Measurements from ENCODE around the gene FAT1.
"Not testable (repeated sequence)": the region's sequence is repeated elsewhere in the genome, so short reads cannot be mapped to it uniquely, and the experiment has no call there.

Gene FAT1

GRCh38 chr4:186699881-186700397, 23.7 kb downstream of the FAT1 start:
- no peak for DNase-seq (ENCODE audit: low spot score)

DNA sequence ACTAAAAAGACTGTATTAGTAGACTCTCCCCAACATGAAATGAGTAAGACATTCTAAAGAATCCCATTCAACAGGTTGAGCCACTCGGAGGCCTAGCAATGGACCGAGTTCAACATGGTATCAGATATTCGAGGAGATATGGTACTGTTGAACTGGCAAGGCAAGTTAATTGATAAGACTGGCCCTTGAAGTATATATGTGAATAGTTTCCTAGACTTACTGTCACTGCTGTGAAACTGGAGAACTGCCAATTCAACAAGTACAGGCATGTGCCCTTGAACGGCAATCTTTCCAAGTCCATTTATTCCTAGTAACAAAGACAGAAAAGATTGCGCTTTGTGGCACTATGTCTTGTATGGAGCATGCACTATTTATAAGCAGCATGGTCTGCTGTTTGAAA, 24.4 kb downstream of the FAT1 start:
- no peak for DNase-seq (ENCODE audit: low spot score)

DNA sequence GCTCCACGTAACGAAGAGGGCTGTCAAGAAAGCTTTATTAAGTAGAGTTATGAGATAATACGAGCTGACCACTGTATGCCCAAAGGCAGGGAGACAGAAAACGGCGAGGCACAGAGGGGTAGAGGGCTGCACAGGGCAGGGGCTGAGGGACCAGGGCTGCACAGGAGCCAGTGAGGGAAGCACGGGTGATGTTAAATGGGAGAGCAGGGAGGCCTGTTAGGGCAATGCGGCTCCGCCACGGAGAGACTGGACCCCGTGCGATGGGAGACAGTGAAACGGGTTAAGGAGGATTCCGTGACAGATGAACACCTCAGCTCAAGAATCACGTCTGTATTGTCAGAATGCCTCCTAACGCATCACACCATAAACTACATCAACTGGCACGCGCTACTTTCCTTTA, 25.1 kb downstream of the FAT1 start:
- DNase-seq (ENCODE audit: low spot score): no peak

GRCh38 chr4:186698028-186698427, 25.6 kb downstream of the FAT1 start:
- DNase-seq (ENCODE audit: low spot score): no peak

GRCh38 chr4:186695392-186695791, 28.3 kb downstream of the FAT1 start:
- no peak for DNase-seq (ENCODE audit: low spot score)

- no peak for DNase-seq (ENCODE audit: low spot score)
Observed at GRCh38 chr4:186693894-186694293, 29.8 kb downstream of the FAT1 start.

DNA sequence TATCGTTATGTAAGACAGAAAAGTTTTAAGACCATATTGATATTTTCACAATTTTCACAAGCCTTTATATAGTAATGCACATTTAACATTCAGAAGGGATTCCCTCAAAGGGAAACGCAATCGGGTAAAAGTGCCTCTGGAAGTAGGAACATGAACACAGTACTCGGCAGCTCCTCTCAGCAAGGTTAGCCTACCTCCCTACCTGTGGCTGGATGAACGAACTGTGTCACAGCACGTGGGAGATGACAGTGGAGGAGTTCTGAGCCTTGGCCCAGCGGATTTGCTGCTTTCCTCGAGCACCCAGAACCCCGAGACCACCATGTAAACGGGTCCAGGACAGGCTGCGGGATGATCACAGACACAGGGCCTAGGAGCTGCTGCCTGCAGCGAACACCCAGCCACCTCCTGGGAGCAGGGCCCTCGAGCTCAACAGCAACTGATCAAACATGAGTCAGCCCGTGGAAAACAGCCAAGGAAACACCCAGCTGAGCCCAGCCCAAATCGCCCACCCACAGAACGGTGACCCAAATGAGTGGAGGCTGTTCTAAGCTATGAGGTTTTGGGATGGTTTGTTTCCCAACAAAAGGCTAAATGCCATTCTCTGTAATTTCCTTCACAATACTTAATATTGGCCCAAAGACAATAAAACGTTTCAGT, 30.4 kb downstream of the FAT1 start:
- DNase-seq (ENCODE audit: low spot score): no peak

GRCh38 chr4:186691396-186691795, 32.3 kb downstream of the FAT1 start:
- no peak for DNase-seq (ENCODE audit: low spot score)

GRCh38 chr4:186689476-186689875, 34.2 kb downstream of the FAT1 start:
- no peak for DNase-seq (ENCODE audit: low spot score)

DNA sequence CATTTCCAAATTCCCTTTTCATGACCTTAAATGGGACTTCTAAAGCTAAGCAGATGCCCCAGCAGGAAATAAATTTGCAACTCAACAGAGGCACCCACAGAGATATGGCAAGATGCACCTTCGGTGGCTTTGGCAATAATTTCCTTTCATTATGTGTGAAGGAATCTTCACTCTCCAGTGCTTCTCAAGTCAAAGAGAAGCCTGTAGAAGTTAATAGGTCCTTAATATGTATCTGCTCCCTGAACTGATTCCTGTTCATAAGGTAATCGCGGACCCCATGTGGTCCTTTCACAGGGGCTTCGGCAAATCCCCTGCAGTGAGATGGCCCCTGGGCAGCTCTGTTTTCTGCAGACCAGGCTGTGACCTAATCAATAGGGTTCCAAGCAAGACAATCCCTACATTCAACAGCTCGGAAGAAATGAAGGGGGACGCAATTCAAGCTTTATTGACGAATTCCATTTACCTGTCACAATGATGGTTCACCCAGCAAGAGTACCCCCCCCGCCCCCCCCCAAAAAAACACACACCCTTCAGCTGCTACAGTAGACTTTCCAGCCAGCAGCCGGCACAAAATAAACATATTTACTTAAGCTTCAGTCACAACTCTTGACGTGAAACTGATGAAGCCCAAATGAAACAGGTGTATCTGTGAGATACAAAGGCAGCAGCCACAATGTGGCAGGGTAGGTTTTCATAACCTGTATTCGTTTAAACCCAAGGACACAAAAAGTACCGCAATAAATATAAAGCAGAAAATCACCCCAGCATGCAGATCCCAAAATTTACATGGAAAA, 35.3 kb downstream of the FAT1 start:
- no peak for DNase-seq (ENCODE audit: low spot score)

GRCh38 chr4:186687265-186687664, 36.4 kb downstream of the FAT1 start:
- no peak for DNase-seq (ENCODE audit: low spot score)

DNA sequence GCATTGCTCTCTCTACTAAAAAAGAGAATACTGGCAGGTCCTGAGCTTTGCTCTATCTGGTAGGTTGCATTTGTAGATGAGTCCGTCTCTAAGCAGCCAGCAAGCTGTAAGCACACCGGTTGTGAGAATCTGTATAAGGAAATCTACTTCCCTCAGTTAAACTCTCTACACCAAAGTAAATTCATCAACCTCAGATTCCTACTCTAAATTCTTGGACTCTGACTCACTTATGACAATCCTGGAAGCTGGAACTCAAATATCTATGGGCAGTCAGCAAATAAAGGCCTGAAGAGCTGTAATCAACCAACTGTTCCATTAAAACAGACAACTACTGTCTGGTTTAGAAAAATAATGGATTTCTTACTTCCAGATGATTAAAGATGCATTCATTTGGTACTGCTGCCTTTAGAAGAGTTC, 37.9 kb downstream of the FAT1 start:
- no peak for DNase-seq (ENCODE audit: low spot score)

DNA sequence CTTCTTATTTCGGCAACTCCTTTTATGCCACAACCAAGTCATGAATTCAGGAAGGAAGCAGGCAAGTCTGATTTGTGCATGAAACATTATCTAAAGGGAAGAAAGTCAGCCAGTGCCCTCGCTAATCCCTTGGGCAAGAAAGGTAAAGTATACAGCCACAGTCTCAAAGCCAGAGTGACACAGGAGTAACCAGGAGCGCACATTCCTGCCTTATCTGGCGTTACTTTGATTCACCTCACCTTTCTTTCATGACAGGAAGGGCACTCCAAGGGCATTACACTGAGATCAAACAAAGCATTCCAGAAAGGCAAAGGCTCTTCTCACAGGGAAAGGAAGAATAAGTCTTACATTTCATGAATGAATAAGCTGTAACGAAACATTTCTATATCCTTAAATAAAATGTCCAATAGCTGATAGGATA, 38.8 kb downstream of the FAT1 start:
- DNase-seq (ENCODE audit: low spot score): no peak

DNA sequence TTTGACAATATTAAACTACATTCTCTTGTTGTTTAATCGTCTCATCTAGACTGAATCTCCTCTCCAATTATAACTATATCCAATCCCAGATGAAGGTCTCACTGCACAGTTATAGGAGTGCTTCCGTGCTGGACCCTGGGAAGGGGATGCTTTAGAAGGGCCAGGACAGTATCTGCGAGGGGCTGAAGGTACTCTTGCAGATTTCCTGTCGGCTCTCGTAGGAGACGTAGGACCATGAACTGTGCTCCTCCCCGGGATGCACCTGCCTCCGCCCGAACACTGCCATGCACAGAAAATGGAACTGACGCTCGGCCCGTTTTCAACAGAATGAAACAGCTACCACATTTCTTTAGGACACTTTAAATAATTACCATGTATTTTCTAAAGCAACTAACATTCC, 39.4 kb downstream of the FAT1 start:
- DNase-seq (ENCODE audit: low spot score): no peak

GRCh38 chr4:186680641-186681040, 43.0 kb downstream of the FAT1 start:
- DNase-seq (ENCODE audit: low spot score): no peak

DNA sequence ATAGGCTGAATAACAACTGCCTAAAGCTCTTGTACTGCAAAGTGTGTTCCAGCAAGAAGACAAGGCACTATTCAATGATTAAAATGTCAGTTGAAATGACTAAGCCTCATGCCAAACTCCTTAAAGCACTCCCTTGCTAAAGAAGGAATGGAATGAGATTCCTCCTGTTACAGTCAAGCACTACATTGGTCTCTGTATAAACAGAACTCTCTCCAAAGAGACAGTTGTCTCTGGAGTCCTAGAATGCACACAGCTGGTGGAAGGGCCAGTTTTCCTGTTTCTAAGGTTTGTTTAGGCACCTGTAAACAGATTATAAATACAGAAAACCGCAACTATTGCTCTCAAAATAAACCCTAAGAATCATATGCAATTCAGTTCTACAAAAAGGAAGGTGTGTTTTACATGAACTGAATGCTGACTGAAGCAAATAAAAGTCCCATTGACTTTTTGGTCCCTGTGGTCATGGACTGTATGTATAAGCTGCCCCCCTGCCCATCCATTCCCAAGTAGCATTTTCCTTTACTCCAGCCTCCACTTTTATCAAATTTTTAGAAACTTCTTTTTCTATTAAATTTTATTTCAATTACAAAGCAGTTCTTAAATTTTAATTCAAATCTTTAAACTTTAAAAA, 47.0 kb downstream of the FAT1 start:
- no peak for DNase-seq (ENCODE audit: low spot score)

- no peak for DNase-seq (ENCODE audit: low spot score)
Observed at GRCh38 chr4:186669735-186670134, 53.9 kb downstream of the FAT1 start.

GRCh38 chr4:186669159-186669731, 54.4 kb downstream of the FAT1 start:
- no peak for DNase-seq (ENCODE audit: low spot score)

- no peak for DNase-seq (ENCODE audit: low spot score)
Observed at GRCh38 chr4:186666750-186667149, 56.9 kb downstream of the FAT1 start.

- no peak for DNase-seq (ENCODE audit: low spot score)
Observed at GRCh38 chr4:186666252-186666651, 57.4 kb downstream of the FAT1 start.

GRCh38 chr4:186660403-186660802, 63.3 kb downstream of the FAT1 start:
- no peak for DNase-seq (ENCODE audit: low spot score)

DNA sequence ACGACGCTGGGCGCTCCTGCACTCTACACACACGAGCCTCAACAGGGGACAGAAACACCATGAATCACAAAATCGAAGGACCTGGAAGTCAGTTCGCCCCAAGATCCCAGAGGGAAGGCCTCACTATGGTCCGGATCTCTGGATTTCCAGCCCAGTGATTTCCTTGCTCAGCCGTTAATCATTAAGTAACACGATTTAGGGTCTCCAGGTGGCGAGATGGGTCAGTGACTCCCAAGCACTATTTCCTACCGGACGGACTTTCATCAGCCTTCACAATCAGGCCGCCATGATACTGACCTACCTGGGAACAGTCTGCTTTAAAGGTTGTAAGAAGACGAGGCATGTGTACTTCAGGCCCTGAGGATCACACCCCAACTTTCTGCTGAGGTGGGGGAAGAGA, 63.7 kb downstream of the FAT1 start:
- no peak for DNase-seq (ENCODE audit: low spot score)

DNA sequence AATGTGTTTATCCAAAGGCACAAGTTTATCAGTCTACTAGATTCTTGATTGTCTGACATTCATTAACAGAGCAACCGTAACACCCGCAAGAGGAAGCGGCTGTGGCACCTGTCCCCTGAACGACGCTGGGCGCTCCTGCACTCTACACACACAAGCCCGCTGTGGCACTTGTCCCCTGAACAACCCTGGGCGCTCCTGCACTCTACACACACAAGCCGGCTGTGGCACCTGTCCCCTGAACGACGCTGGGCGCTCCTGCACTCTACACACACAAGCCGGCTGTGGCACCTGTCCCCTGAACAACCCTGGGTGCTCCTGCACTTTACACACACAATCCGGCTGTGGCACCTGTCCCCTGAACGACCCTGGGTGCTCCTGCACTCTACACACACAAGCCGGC, 64.2 kb downstream of the FAT1 start:
- not testable (repeated sequence) for DNase-seq (ENCODE audit: low spot score)
